GM21360 (cell line): ENCODE data around the gene NPAS2.

Experiments
- ATAC-seq: cut with Tn5 transposase; IDR thresholded peaks from one replicate; pipeline ENCODE4 v1.9.1; 2021; ENCODE audit warnings: mild to moderate bottlenecking, moderate library complexity; ENCODE audit not compliant: unreplicated experiment

NPAS2 gene

GRCh38 chr2:100939445-100939844, 119.5 kb downstream of the NPAS2 start:
- ATAC-seq = no peak

GRCh38 chr2:100940240-100940639, 120.3 kb downstream of the NPAS2 start:
- ATAC-seq = no peak

- no peak for ATAC-seq
Observed at GRCh38 chr2:100940766-100941645, 121.1 kb downstream of the NPAS2 start.

GRCh38 chr2:100941646-100942240, 121.8 kb downstream of the NPAS2 start:
- ATAC-seq = no peak

- ATAC-seq = no peak
Observed at GRCh38 chr2:100944617-100945432, 124.9 kb downstream of the NPAS2 start.

- ATAC-seq = no peak
Observed at GRCh38 chr2:100945433-100945740, 125.4 kb downstream of the NPAS2 start.

GRCh38 chr2:100945930-100946607, 126.1 kb downstream of the NPAS2 start:
- ATAC-seq = no peak

GRCh38 chr2:100948942-100949811, 129.2 kb downstream of the NPAS2 start:
- no peak for ATAC-seq

GRCh38 chr2:100952512-100952911, 132.6 kb downstream of the NPAS2 start:
- no peak for ATAC-seq

GRCh38 chr2:100953406-100954043, 133.6 kb downstream of the NPAS2 start:
- no peak for ATAC-seq

- no peak for ATAC-seq
Observed at GRCh38 chr2:100954044-100954420, 134.1 kb downstream of the NPAS2 start.

GRCh38 chr2:100955226-100955625, 135.3 kb downstream of the NPAS2 start:
- ATAC-seq = no peak

- no peak for ATAC-seq
Observed at GRCh38 chr2:100956081-100956480, 136.1 kb downstream of the NPAS2 start.

- no peak for ATAC-seq
Observed at GRCh38 chr2:100957996-100958653, 138.2 kb downstream of the NPAS2 start.

GRCh38 chr2:100959225-100959880, 139.4 kb downstream of the NPAS2 start:
- no peak for ATAC-seq

- ATAC-seq = no peak
Observed at GRCh38 chr2:100960688-100961087, 140.7 kb downstream of the NPAS2 start.

- no peak for ATAC-seq
Observed at GRCh38 chr2:100962366-100963025, 142.6 kb downstream of the NPAS2 start.

- ATAC-seq = no peak
Observed at GRCh38 chr2:100963026-100963375, 143.1 kb downstream of the NPAS2 start.
